RPMI7951 (cell line): ENCODE measurements around the gene CCDC120. TPM values are rescaled to one million over a fixed set of nuclear protein-coding genes. Genes with fewer than 3 reads are reported as not detected.

Experiments
- DNase-seq: peaks from one replicate; pipeline ENCODE4 v3.0.0-alpha.2; 2012; ENCODE audit warnings: low read depth
- total RNA-seq: library from RNA; depleted of rRNA; stranded (reverse); fragments of >200 nt; shearing (Covaris generic); gene quantifications from 2 replicates; pipeline ENCODE4 v1.2.3, GENCODE V29; 2014

CCDC120 gene
- total RNA-seq, 1 experiment from 2014 or later: 0.72 TPM

GRCh38 chrX:49063715-49064114 lies 4.9 kb downstream of the CCDC120 start:
- no peak for DNase-seq

- no peak for DNase-seq
These were observed 5.5 kb downstream of the CCDC120 start for GRCh38 chrX:49064303-49064702.

GRCh38 chrX:49064735-49065134 lies 5.9 kb downstream of the CCDC120 start:
- no peak for DNase-seq

- DNase-seq: no peak
These were observed 7.5 kb downstream of the CCDC120 start for GRCh38 chrX:49066278-49066677.

- no peak for DNase-seq
These were observed 7.9 kb downstream of the CCDC120 start for GRCh38 chrX:49066690-49067089.

- DNase-seq: no peak
These were observed 8.7 kb downstream of the CCDC120 start for GRCh38 chrX:49067285-49068120.

- DNase-seq: no peak
These were observed 10.2 kb downstream of the CCDC120 start for GRCh38 chrX:49069038-49069437.

GRCh38 chrX:49070988-49071387 lies 12.2 kb downstream of the CCDC120 start:
- DNase-seq: no peak

GRCh38 chrX:49071877-49072711 lies 13.3 kb downstream of the CCDC120 start:
- no peak for DNase-seq

GRCh38 chrX:49072712-49073095 lies 13.9 kb downstream of the CCDC120 start:
- no peak for DNase-seq

- DNase-seq: peak; percentile 94
These were observed 15.1 kb downstream of the CCDC120 start, which contains the start of gene PRAF2 for GRCh38 chrX:49073601-49074575. TSS of gene PRAF2 (minus strand) at chrX:49074002. CDS start at chrX:49073987, 15 bp downstream.

GRCh38 chrX:49075347-49075746 lies 16.5 kb downstream of the CCDC120 start:
- DNase-seq: no peak

GRCh38 chrX:49077941-49078340 lies 19.1 kb downstream of the CCDC120 start:
- no peak for DNase-seq

GRCh38 chrX:49079489-49080428 lies 21.0 kb downstream of the CCDC120 start, which contains the start of gene WDR45:
TSS of gene WDR45 (minus strand) at chrX:49079887. CDS start at chrX:49078095, 1,792 bp downstream.
- DNase-seq: peak; percentile 82

- no peak for DNase-seq
These were observed 23.6 kb downstream of the CCDC120 start for GRCh38 chrX:49082271-49082871.

GRCh38 chrX:49089553-49089952 lies 30.8 kb downstream of the CCDC120 start:
- no peak for DNase-seq

GRCh38 chrX:49096419-49096818 lies 37.6 kb downstream of the CCDC120 start:
- DNase-seq: no peak

- peak; percentile 95 for DNase-seq
These were observed 42.2 kb downstream of the CCDC120 start for GRCh38 chrX:49100704-49101628.

GRCh38 chrX:49101629-49101984 lies 42.8 kb downstream of the CCDC120 start:
- DNase-seq: no peak
